HepG2 (cell line): ENCODE data around the gene GALNT15. TPM values are rescaled to one million over a fixed set of nuclear protein-coding genes. Genes with fewer than 3 reads are reported as not detected.

Experiments
- CC2D1A ChIP-seq: sonication (generic); formaldehyde crosslinking; IDR thresholded peaks from 2 replicates; pipeline ENCODE4 v1.8.1; 2023; ENCODE audit warnings: mild to moderate bottlenecking, missing genetic modification reagents
- FUBP1 ChIP-seq: sonication (generic); formaldehyde crosslinking; IDR thresholded peaks from 2 replicates; pipeline ENCODE4 v1.5.1; 2020; ENCODE audit warnings: missing genetic modification reagents, mild to moderate bottlenecking, borderline replicate concordance
- GATAD1 ChIP-seq: IDR thresholded peaks from 2 replicates; pipeline ENCODE4 v1.6.1; 2016; ENCODE audit warnings: missing genetic modification reagents, missing compliant biosample characterization
- GFI1 ChIP-seq: sonication (generic); formaldehyde crosslinking; IDR thresholded peaks from 2 replicates; pipeline ENCODE4 v1.5.0; 2020; ENCODE audit warnings: missing genetic modification reagents, mild to moderate bottlenecking, borderline replicate concordance
- HMG20A ChIP-seq: IDR thresholded peaks from 2 replicates; pipeline ENCODE4 v1.6.1; 2016; ENCODE audit warnings: borderline replicate concordance
- KMT2A ChIP-seq: sonication (generic); formaldehyde crosslinking; IDR thresholded peaks from 2 replicates; pipeline ENCODE4 v1.4.0; 2020; ENCODE audit warnings: missing genetic modification reagents
- MED8 ChIP-seq: sonication (generic); formaldehyde crosslinking; IDR thresholded peaks from 2 replicates; pipeline ENCODE4 v1.8.1; 2023; ENCODE audit warnings: mild to moderate bottlenecking, missing genetic modification reagents; ENCODE audit not compliant: insufficient replicate concordance
- NAIF1 ChIP-seq: sonication (generic); formaldehyde crosslinking; IDR thresholded peaks from 2 replicates; pipeline ENCODE4 v1.5.0; 2020; ENCODE audit warnings: mild to moderate bottlenecking, missing genetic modification reagents, borderline replicate concordance
- NFIC ChIP-seq: IDR thresholded peaks from 2 replicates; pipeline ENCODE4 v1.6.1; 2012; ENCODE audit warnings: mild to moderate bottlenecking, low read length, inconsistent platforms
- REXO4 ChIP-seq: sonication (generic); formaldehyde crosslinking; IDR thresholded peaks from 2 replicates; pipeline ENCODE4 v1.8.0; 2022; ENCODE audit warnings: missing genetic modification reagents, mild to moderate bottlenecking, borderline replicate concordance
- SMARCE1 ChIP-seq: fragments of 450-650 bp; IDR thresholded peaks from 2 replicates; pipeline ENCODE4 v1.6.1; 2017; ENCODE audit warnings: borderline replicate concordance
- ZBTB21 ChIP-seq: sonication (generic); formaldehyde crosslinking; IDR thresholded peaks from 2 replicates; pipeline ENCODE4 v1.4.0; 2020; ENCODE audit warnings: missing genetic modification reagents
- ZFY ChIP-seq: sonication (generic); formaldehyde crosslinking; IDR thresholded peaks from 2 replicates; pipeline ENCODE4 v1.4.0; 2020; ENCODE audit warnings: missing genetic modification reagents
- ZNF138 ChIP-seq: sonication (generic); formaldehyde crosslinking; IDR thresholded peaks from 2 replicates; pipeline ENCODE4 v1.5.0; 2020; ENCODE audit warnings: mild to moderate bottlenecking, low read depth, missing genetic modification reagents
- ZNF367 ChIP-seq: sonication (generic); formaldehyde crosslinking; IDR thresholded peaks from 2 replicates; pipeline ENCODE4 v1.4.0; 2020; ENCODE audit warnings: missing genetic modification reagents, borderline replicate concordance
- ZNF75D ChIP-seq: sonication (generic); formaldehyde crosslinking; IDR thresholded peaks from 2 replicates; pipeline ENCODE4 v1.8.1; 2023; ENCODE audit warnings: missing genetic modification reagents, mild to moderate bottlenecking, borderline replicate concordance
- ZNF784 ChIP-seq: sonication (generic); formaldehyde crosslinking; IDR thresholded peaks from 2 replicates; pipeline ENCODE4 v1.5.1; 2020; ENCODE audit warnings: missing genetic modification reagents, mild to moderate bottlenecking, borderline replicate concordance
- ZNF790 ChIP-seq: sonication (generic); formaldehyde crosslinking; IDR thresholded peaks from 2 replicates; pipeline ENCODE4 v1.8.0; 2022; ENCODE audit warnings: missing genetic modification reagents, mild to moderate bottlenecking, borderline replicate concordance
- polyA plus RNA-seq, 8 experiments: library from polyadenylated mRNA; depleted of rRNA in 3 of 8; stranded (reverse) in 7 of 8; unstranded in 1 of 8; fragments of >200 nt; fragmentation: Illumina TruSeq in 4 of 8; extraction: Trizol in 4 of 8; gene quantifications; 2 replicates each; pipeline versions ENCODE4 v1.2.1 to v1.2.3, GENCODE V29; 2011 to 2016; ENCODE audit warnings: low read depth in 4 of 8, missing spikeins in 1 of 8, mixed read lengths in 1 of 8; ENCODE audit not compliant: insufficient read depth in 1 of 8
- total RNA-seq, 5 experiments: library from RNA; depleted of rRNA; stranded (reverse); fragments of >200 nt; fragmentation: Illumina TruSeq; extraction: Trizol; gene quantifications; 2 replicates each; pipeline ENCODE4 v1.2.3, GENCODE V29; 2016; ENCODE audit warnings: low read depth in 1 of 5
- TF ChIP-seq, protein P1 (sequence below): sonication (generic); formaldehyde crosslinking; IDR thresholded peaks from 2 replicates; pipeline ENCODE4 v1.8.0; 2022; ENCODE audit warnings: missing genetic modification reagents, mild to moderate bottlenecking, moderate library complexity, borderline replicate concordance
- TF ChIP-seq, protein P2 (sequence below): sonication (generic); formaldehyde crosslinking; IDR thresholded peaks from 2 replicates; pipeline ENCODE4 v1.5.0; 2020; ENCODE audit warnings: mild to moderate bottlenecking, missing genetic modification reagents
- TF ChIP-seq, protein P3 (sequence below): sonication (generic); formaldehyde crosslinking; IDR thresholded peaks from 2 replicates; pipeline ENCODE4 v1.9.0; 2022; ENCODE audit warnings: missing genetic modification reagents, mild to moderate bottlenecking, borderline replicate concordance

Gene GALNT15
- total and polyA plus RNA-seq, 2 of the 13 experiments (the other 11 are each of a cell fraction or from before 2014, with no cell fraction given): 0.02 to 0.04 TPM

DNA sequence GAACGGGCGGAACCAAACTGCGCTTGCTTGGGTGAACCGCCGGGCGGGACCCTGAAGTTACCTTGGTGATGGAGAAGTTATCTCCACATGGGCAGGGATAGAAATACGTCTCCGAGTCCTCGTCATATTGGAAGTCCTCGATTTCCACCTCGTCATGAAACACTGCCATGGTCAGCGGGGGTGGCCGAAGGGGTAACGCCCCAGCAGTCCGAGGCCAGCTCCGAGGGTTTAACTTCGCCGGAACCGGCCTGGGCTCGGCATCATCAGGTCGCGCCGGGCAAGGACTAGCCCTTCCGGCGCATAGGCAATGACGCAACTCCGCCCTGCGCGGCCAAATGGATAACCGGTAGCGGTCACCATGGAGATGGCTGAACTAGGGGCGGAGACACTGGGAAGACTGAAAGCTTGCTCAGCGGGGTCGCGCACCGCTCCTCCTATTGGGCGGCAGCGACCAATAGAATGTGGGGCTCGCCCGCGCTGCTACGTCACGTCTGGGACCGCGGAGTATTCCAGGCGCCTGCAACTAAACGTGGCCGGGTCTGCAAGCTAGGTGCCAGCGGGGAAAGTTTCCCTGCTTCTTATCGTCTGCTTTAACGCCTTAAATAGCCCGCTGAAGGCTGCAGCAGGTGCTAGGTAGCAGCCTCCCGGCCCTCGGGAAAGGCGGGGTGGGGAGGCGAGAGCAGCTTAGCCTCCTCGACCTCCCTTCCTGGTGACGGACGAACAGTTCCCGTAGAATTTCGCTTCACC lies 90.4 kb downstream of the GALNT15 start, which contains the start of the genes DPH3 and OXNAD1 (continued):
- TF ChIP-seq FUBP1 (CRISPR knock-in tag) (no peak), REXO4 (CRISPR knock-in tag) (no peak), HMG20A (CRISPR knock-in tag) (no peak), ZNF138 (no peak), NAIF1 (CRISPR knock-in tag) (no peak), MED8 (peak; percentile 67), ZFY (CRISPR knock-in tag) (peak; percentile 77), GATAD1 (CRISPR knock-in tag) (peak; percentile 100), ZNF784 (no peak), KMT2A (CRISPR knock-in tag) (peak; percentile 97), ZBTB21 (CRISPR knock-in tag) (peak; percentile 47; the same call in 1 of the 2 replicates), NFIC (no peak), CC2D1A (CRISPR knock-in tag) (no peak), GFI1 (peak; percentile 40; the same call in 1 of the 2 replicates), ZNF790 (no peak), ZNF367 (CRISPR knock-in tag) (no peak), SMARCE1 (no peak), ZNF75D (CRISPR knock-in tag) (no peak)
- TF ChIP-seq, protein P1, sequence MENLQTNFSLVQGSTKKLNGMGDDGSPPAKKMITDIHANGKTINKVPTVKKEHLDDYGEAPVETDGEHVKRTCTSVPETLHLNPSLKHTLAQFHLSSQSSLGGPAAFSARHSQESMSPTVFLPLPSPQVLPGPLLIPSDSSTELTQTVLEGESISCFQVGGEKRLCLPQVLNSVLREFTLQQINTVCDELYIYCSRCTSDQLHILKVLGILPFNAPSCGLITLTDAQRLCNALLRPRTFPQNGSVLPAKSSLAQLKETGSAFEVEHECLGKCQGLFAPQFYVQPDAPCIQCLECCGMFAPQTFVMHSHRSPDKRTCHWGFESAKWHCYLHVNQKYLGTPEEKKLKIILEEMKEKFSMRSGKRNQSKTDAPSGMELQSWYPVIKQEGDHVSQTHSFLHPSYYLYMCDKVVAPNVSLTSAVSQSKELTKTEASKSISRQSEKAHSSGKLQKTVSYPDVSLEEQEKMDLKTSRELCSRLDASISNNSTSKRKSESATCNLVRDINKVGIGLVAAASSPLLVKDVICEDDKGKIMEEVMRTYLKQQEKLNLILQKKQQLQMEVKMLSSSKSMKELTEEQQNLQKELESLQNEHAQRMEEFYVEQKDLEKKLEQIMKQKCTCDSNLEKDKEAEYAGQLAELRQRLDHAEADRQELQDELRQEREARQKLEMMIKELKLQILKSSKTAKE (CRISPR knock-in tag): 0 out of 2 replicates have a peak, but pooled peaks have one; percentile 10
- TF ChIP-seq, protein P2, sequence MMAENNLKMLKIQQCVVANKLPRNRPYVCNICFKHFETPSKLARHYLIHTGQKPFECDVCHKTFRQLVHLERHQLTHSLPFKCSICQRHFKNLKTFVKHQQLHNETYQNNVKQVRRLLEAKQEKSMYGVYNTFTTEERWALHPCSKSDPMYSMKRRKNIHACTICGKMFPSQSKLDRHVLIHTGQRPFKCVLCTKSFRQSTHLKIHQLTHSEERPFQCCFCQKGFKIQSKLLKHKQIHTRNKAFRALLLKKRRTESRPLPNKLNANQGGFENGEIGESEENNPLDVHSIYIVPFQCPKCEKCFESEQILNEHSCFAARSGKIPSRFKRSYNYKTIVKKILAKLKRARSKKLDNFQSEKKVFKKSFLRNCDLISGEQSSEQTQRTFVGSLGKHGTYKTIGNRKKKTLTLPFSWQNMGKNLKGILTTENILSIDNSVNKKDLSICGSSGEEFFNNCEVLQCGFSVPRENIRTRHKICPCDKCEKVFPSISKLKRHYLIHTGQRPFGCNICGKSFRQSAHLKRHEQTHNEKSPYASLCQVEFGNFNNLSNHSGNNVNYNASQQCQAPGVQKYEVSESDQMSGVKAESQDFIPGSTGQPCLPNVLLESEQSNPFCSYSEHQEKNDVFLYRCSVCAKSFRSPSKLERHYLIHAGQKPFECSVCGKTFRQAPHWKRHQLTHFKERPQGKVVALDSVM (CRISPR knock-in tag): peak; percentile 69
- TF ChIP-seq, protein P3, sequence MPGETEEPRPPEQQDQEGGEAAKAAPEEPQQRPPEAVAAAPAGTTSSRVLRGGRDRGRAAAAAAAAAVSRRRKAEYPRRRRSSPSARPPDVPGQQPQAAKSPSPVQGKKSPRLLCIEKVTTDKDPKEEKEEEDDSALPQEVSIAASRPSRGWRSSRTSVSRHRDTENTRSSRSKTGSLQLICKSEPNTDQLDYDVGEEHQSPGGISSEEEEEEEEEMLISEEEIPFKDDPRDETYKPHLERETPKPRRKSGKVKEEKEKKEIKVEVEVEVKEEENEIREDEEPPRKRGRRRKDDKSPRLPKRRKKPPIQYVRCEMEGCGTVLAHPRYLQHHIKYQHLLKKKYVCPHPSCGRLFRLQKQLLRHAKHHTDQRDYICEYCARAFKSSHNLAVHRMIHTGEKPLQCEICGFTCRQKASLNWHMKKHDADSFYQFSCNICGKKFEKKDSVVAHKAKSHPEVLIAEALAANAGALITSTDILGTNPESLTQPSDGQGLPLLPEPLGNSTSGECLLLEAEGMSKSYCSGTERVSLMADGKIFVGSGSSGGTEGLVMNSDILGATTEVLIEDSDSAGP (CRISPR knock-in tag): peak; percentile 82; the same call in 1 of the 2 replicates
